ENCODE results near the gene EFNA2.

EFNA2 gene

GRCh38 chr19:1249298-1249989 is 36.2 kb upstream of the EFNA2 start:
- DNase-seq (ENCODE audit: low read depth in 2 of 2) = peak; percentile 92 to 96

GRCh38 chr19:1249990-1250436 is 35.7 kb upstream of the EFNA2 start:
- no peak for DNase-seq (ENCODE audit: low read depth in 2 of 2)

GRCh38 chr19:1250437-1251260 is 35.0 kb upstream of the EFNA2 start:
- DNase-seq (ENCODE audit: low read depth in 2 of 2) = no peak

GRCh38 chr19:1251330-1252220 is 34.1 kb upstream of the EFNA2 start:
- DNase-seq (ENCODE audit: low read depth in 2 of 2) = peak in 1 of 2 donors; percentile 67

GRCh38 chr19:1252221-1252820 is 33.4 kb upstream of the EFNA2 start:
- peak in 1 of 2 donors; percentile 46 for DNase-seq (ENCODE audit: low read depth in 2 of 2)

- DNase-seq (ENCODE audit: low read depth in 2 of 2) = peak in 1 of 2 donors; percentile 75
These were observed 32.7 kb upstream of the EFNA2 start for GRCh38 chr19:1252821-1253513.

- DNase-seq (ENCODE audit: low read depth in 2 of 2) = no peak
These were observed 32.1 kb upstream of the EFNA2 start for GRCh38 chr19:1253514-1254080.

- no peak for DNase-seq (ENCODE audit: low read depth in 2 of 2)
These were observed 31.6 kb upstream of the EFNA2 start for GRCh38 chr19:1254081-1254527.

- no peak for DNase-seq (ENCODE audit: low read depth in 2 of 2)
These were observed 31.0 kb upstream of the EFNA2 start for GRCh38 chr19:1254530-1255185.

GRCh38 chr19:1255186-1256161 is 30.2 kb upstream of the EFNA2 start:
- no peak for DNase-seq (ENCODE audit: low read depth in 2 of 2)

- no peak for DNase-seq (ENCODE audit: low read depth in 2 of 2)
These were observed 28.8 kb upstream of the EFNA2 start for GRCh38 chr19:1256646-1257474.

- no peak for DNase-seq (ENCODE audit: low read depth in 2 of 2)
These were observed 28.1 kb upstream of the EFNA2 start for GRCh38 chr19:1257475-1258162.

GRCh38 chr19:1258163-1258492 is 27.5 kb upstream of the EFNA2 start:
- no peak for DNase-seq (ENCODE audit: low read depth in 2 of 2)

GRCh38 chr19:1258707-1259205 is 26.9 kb upstream of the EFNA2 start:
- DNase-seq (ENCODE audit: low read depth in 2 of 2) = no peak

GRCh38 chr19:1259206-1259875 is 26.3 kb upstream of the EFNA2 start:
- peak in 1 of 2 donors; percentile 67 for DNase-seq (ENCODE audit: low read depth in 2 of 2)

GRCh38 chr19:1259876-1260748 is 25.6 kb upstream of the EFNA2 start:
- no peak for DNase-seq (ENCODE audit: low read depth in 2 of 2)

Data from stimulated activated CD4-positive, alpha-beta T cell treated with anti-CD3 and anti-CD28 coated beads, Interleukin-4, amount 100 ng/mL, for 48 hours (primary cell).